C4-2B (cell line): ENCODE measurements around the gene GALNT10.

Source experiments
- ZFX ChIP-seq: fragments of 450-650 bp; IDR thresholded peaks from 2 replicates; pipeline ENCODE4 v1.6.1; 2017
- TF ChIP-seq, protein P1 (sequence below): fragments of 450-650 bp; conservative IDR thresholded peaks from 2 replicates; pipeline ENCODE4 v1.5.1; 2017; ENCODE audit warnings: mild to moderate bottlenecking

GRCh38 chr5:154200221-154200620 lies 9.7 kb downstream of the GALNT10 start:
- TF ChIP-seq, protein P1, sequence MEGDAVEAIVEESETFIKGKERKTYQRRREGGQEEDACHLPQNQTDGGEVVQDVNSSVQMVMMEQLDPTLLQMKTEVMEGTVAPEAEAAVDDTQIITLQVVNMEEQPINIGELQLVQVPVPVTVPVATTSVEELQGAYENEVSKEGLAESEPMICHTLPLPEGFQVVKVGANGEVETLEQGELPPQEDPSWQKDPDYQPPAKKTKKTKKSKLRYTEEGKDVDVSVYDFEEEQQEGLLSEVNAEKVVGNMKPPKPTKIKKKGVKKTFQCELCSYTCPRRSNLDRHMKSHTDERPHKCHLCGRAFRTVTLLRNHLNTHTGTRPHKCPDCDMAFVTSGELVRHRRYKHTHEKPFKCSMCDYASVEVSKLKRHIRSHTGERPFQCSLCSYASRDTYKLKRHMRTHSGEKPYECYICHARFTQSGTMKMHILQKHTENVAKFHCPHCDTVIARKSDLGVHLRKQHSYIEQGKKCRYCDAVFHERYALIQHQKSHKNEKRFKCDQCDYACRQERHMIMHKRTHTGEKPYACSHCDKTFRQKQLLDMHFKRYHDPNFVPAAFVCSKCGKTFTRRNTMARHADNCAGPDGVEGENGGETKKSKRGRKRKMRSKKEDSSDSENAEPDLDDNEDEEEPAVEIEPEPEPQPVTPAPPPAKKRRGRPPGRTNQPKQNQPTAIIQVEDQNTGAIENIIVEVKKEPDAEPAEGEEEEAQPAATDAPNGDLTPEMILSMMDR, result no peak
- TF ChIP-seq ZFX, result no peak
